A549 (cell line): Measurements from ENCODE around the gene CDK17. TPM values are rescaled to one million over a fixed set of nuclear protein-coding genes. Genes with fewer than 3 reads are reported as not detected.

Experiments used
- ATAC-seq, 2 experiments: fragments of 200-7000 bp in 1 of 2; fragments of >200 bp in 1 of 2; cut with Nextera tagmentation in 1 of 2; cut with Tn5 transposase in 1 of 2; 3 replicates each; pipeline versions ENCODE4 v1.8.0 to v1.9.1; 2018 to 2020; ENCODE audit warnings: mild to moderate bottlenecking in 1 of 2, moderate library complexity in 1 of 2
- CTCF ChIA-PET: fragments of 300-600 bp; sonication (Branson Sonifier 250); formaldehyde crosslinking; extraction: SDS; loops from one replicate; lab custom pipeline; 2021; ENCODE audit warnings: antibody characterized with exemption, inconsistent platforms; lab: Yijun Ruan, JAX
- POLR2A ChIA-PET: fragments of 350-600 bp; formaldehyde crosslinking; extraction: SDS; loops from one replicate; lab custom pipeline; 2021; ENCODE audit warnings: antibody characterized with exemption, inconsistent platforms; lab: Yijun Ruan, JAX
- DNase-seq, 2 experiments: peaks; one replicate each; pipeline versions ENCODE4 v3.0.0 to v3.0.0-alpha.2; 2011 to 2016; ENCODE audit warnings: low read depth in 1 of 2, low spot score in 1 of 2
- FAIRE-seq: peaks from 2 replicates; lab custom pipeline; 2011; peaks lifted over from hg19 to GRCh38; lab: Jason Lieb, UNC
- H3K27ac ChIP-seq, 2 experiments: fragments of >200 bp; sonication (Bioruptor Twin); formaldehyde crosslinking; 3 replicates each; pipeline ENCODE4 v1.5.1; 2016 to 2017
- H3K4me1 ChIP-seq: fragments of >200 bp; sonication (Bioruptor Twin); formaldehyde crosslinking; 3 replicates; pipeline ENCODE4 v1.6.1; 2016
- H3K4me2 ChIP-seq: fragments of >200 bp; sonication (Bioruptor Twin); formaldehyde crosslinking; 3 replicates; pipeline ENCODE4 v1.6.1; 2016
- H3K4me3 ChIP-seq: fragments of >200 bp; sonication (Bioruptor Twin); formaldehyde crosslinking; 3 replicates; pipeline ENCODE4 v1.5.1; 2016
- H3K9me3 ChIP-seq: fragments of >200 bp; sonication (Bioruptor Twin); formaldehyde crosslinking; 3 replicates; pipeline ENCODE4 v1.6.1; 2016
- BHLHE40 ChIP-seq: IDR thresholded peaks from 2 replicates; pipeline ENCODE4 v1.6.1; 2012; ENCODE audit warnings: low read depth, low read length, inconsistent platforms
- CTCF ChIP-seq: fragments of >200 bp; sonication (Bioruptor Twin); formaldehyde crosslinking; IDR thresholded peaks from 3 replicates; pipeline ENCODE4 v1.5.1; 2016
- JUN ChIP-seq, 2 experiments: fragments of >200 bp; sonication (Bioruptor Twin); formaldehyde crosslinking; IDR thresholded peaks; 2 replicates in 1 of 2; 3 replicates in 1 of 2; pipeline ENCODE4 v1.6.1; 2016 to 2017
- RFX5 ChIP-seq: fragments of 450-650 bp; IDR thresholded peaks from 2 replicates; pipeline ENCODE4 v1.7.1; 2014; ENCODE audit warnings: antibody characterized with exemption, mild to moderate bottlenecking, moderate library complexity
- WGBS: methylation state at CpG from one replicate; pipeline ENCODE4 v1.1.6; 2017; ENCODE audit errors: missing lambda C conversion rate; 5-methylcytosine and 5-hydroxymethylcytosine counted together
- polyA plus RNA-seq, 4 experiments: library from polyadenylated mRNA; depleted of rRNA in 3 of 4; stranded (reverse); fragments of >200 nt; fragmentation: RNase III in 1 of 4; extraction: RNeasy Plus Mini Kit Qiagen cat#74134 plus additional on column Dnase treatment in 1 of 4; gene quantifications; 2 replicates in 3 of 4; 3 replicates in 1 of 4; pipeline ENCODE4 v1.2.3, GENCODE V29; 2011 to 2017
- small RNA-seq, 6 experiments: library from RNA; depleted of rRNA; stranded (forward); fragments of <200 nt; gene quantifications; one replicate each; pipeline ENCODE3, GENCODE V24; 2012

CDK17 gene
- polyA plus RNA-seq, 2 of the 4 experiments (the other 2 are of a cell fraction) = 11.4 to 43.5 TPM

- Histone ChIP-seq H3K4me2 (no peak overlapping the region), H3K4me1 (peaks cover 6% of the 10 kb centered on the region; the same call in 1 of the 3 replicates), H3K27ac (no peak overlapping the region), H3K9me3 (no peaks in the 10 kb centered on the region), H3K4me3 (no peak overlapping the region)
- TF ChIP-seq BHLHE40 = no peak
- no peak for TF ChIP-seq RFX5
- no peak for TF ChIP-seq CTCF
- TF ChIP-seq JUN (IDR thresholded peaks at IDR 0.05) = no peak
- no peak for ATAC-seq
- ChIA-PET POLR2A (no interaction called here), CTCF (interaction anchor here (1.2 to 1.7 kb wide), 2 partner anchors 16 to 288 kb away, joined by 4 read pairs; no protein-coding TSS in a partner anchor)
- DNase-seq = no peak
- FAIRE-seq = no peak
- WGBS = 86% methylated on average over 11 of the region's 12 CpGs
Measured at GRCh38 chr12:96228566-96229248, 171.5 kb downstream of the CDK17 start.

Small RNA genes lying within 50 kb of the gene (small RNA-seq; reads per million reads assigned to genes)
- gene RN7SKP11 (0 to 10.3 (median 0) reads per million in 6 experiments), gene RNU4-24P (0 reads per million in 6 experiments)

Other genes with a start within 250 kb of the CDK17 start
- 36.5 and 38.6 TPM in 2 replicates for gene ELK3, start 206.1 kb downstream of the CDK17 start, polyA plus RNA-seq (2011; rRNA removed)
- gene ELK3, start 206.1 kb downstream of the CDK17 start, polyA plus RNA-seq (2017; fragmentation: RNase III; extraction: RNeasy Plus Mini Kit Qiagen cat#74134 plus additional on column Dnase treatment) = 28.5 to 36.0 TPM (median 33.1 TPM) in 3 replicates
- gene CFAP54, start 89.1 kb upstream of the CDK17 start, polyA plus RNA-seq (2011; rRNA removed) = 1.2 and 1.7 TPM in 2 replicates
- 0.68 to 0.91 TPM (median 0.70 TPM) in 3 replicates for gene CFAP54, start 89.1 kb upstream of the CDK17 start, polyA plus RNA-seq (2017; fragmentation: RNase III; extraction: RNeasy Plus Mini Kit Qiagen cat#74134 plus additional on column Dnase treatment)